IMR-90 (cell line): ENCODE measurements around the gene PNMA8B. TPM values are rescaled to one million over a fixed set of nuclear protein-coding genes. Genes with fewer than 3 reads are reported as not detected.

Experiments
- ATAC-seq: fragments of 200-7000 bp; cut with Tn5 transposase; 2 replicates; pipeline ENCODE4 v1.9.1; 2020; ENCODE audit warnings: low read depth, mild to moderate bottlenecking, moderate library complexity
- BruUV-seq: library from RNA; stranded (reverse); fragments of 400-500 nt; replicated peaks from 2 replicates; lab custom pipeline; 2021; lab: Mats Ljungman, UMichigan
- CTCF ChIA-PET: fragments of 300-600 bp; formaldehyde crosslinking; extraction: SDS; loops from one replicate; lab custom pipeline; 2021; ENCODE audit warnings: antibody characterized with exemption; lab: Yijun Ruan, JAX
- POLR2A ChIA-PET: fragments of 300-600 bp; sonication (Branson Sonifier 250); formaldehyde crosslinking; loops from one replicate; lab custom pipeline; 2022; ENCODE audit warnings: antibody characterized with exemption; ENCODE audit not compliant: unreplicated experiment; lab: Charles Lee
- DNase-seq: peaks from one replicate; pipeline ENCODE4 v3.0.0; 2013
- H2AFZ ChIP-seq: replicated peaks from 2 replicates; pipeline ENCODE3; 2013; ENCODE audit warnings: low read length, mild to moderate bottlenecking; ENCODE audit not compliant: poor library complexity
- H2AK5ac ChIP-seq: 2 replicates; pipeline ENCODE4 v1.6.1; 2013; ENCODE audit warnings: low read depth, low read length, inconsistent platforms
- H2AK9ac ChIP-seq: replicated peaks from 2 replicates; pipeline ENCODE3; 2013; ENCODE audit warnings: mild to moderate bottlenecking, low read depth, low read length, moderate library complexity; ENCODE audit not compliant: poor library complexity
- H2BK120ac ChIP-seq: 2 replicates; pipeline ENCODE4 v1.6.1; 2013; ENCODE audit warnings: low read depth, low read length, inconsistent platforms
- H2BK15ac ChIP-seq: 3 replicates; pipeline ENCODE4 v1.6.1; 2013; ENCODE audit warnings: low read depth, low read length, inconsistent platforms
- H2BK20ac ChIP-seq: 2 replicates; pipeline ENCODE4 v1.6.1; 2013; ENCODE audit warnings: low read depth, mild to moderate bottlenecking, inconsistent platforms, low read length, moderate library complexity
- H2BK5ac ChIP-seq: 2 replicates; pipeline ENCODE4 v1.6.1; 2013; ENCODE audit warnings: mild to moderate bottlenecking, low read depth, low read length, inconsistent platforms; ENCODE audit not compliant: poor library complexity, severe bottlenecking
- H3K14ac ChIP-seq: replicated peaks from 2 replicates; pipeline ENCODE4 v1.6.1; 2013; ENCODE audit warnings: low read depth, low read length, inconsistent platforms
- H3K18ac ChIP-seq: 2 replicates; pipeline ENCODE4 v1.6.1; 2013; ENCODE audit warnings: low read depth, low read length, control low read depth
- H3K23ac ChIP-seq: 2 replicates; pipeline ENCODE4 v1.6.1; 2013; ENCODE audit warnings: low read depth, low read length, inconsistent platforms
- H3K27ac ChIP-seq: 2 replicates; pipeline ENCODE4 v1.5.1; 2013; ENCODE audit warnings: mild to moderate bottlenecking, control low read depth, low read length; ENCODE audit not compliant: insufficient read depth
- H3K27me3 ChIP-seq: 2 replicates; pipeline ENCODE4 v1.6.1; 2013; ENCODE audit warnings: low read length; ENCODE audit not compliant: control insufficient read depth, insufficient read depth
- H3K36me3 ChIP-seq: 2 replicates; pipeline ENCODE4 v1.6.1; 2013; ENCODE audit warnings: low read length, mixed read lengths; ENCODE audit not compliant: control insufficient read depth, insufficient read depth
- H3K4ac ChIP-seq: 2 replicates; pipeline ENCODE4 v1.6.1; 2013; ENCODE audit warnings: low read depth, low read length, inconsistent platforms
- H3K4me1 ChIP-seq: 2 replicates; pipeline ENCODE4 v1.6.1; 2013; ENCODE audit warnings: low read length, mixed read lengths; ENCODE audit not compliant: control insufficient read depth, insufficient read depth
- H3K4me2 ChIP-seq: 2 replicates; pipeline ENCODE4 v1.6.1; 2013; ENCODE audit warnings: low read depth, mild to moderate bottlenecking, control low read depth, low read length, moderate library complexity
- H3K4me3 ChIP-seq: 2 replicates; pipeline ENCODE4 v1.5.1; 2013; ENCODE audit warnings: low read depth, mild to moderate bottlenecking, control low read depth, low read length, moderate library complexity; ENCODE audit not compliant: insufficient read depth
- H3K56ac ChIP-seq: 2 replicates; pipeline ENCODE4 v1.6.1; 2013; ENCODE audit warnings: low read length, inconsistent platforms; ENCODE audit not compliant: insufficient read depth; ENCODE audit errors: extremely low read depth
- H3K79me1 ChIP-seq, 2 experiments: 2 replicates each; pipeline ENCODE4 v1.6.1; 2013; ENCODE audit warnings: low read length in 2 of 2, inconsistent platforms in 1 of 2, low read depth in 1 of 2
- H3K9ac ChIP-seq: 2 replicates; pipeline ENCODE4 v1.6.1; 2013; ENCODE audit warnings: low read depth, low read length, control low read depth
- H3K9me1 ChIP-seq: 2 replicates; pipeline ENCODE4 v1.6.1; 2013; ENCODE audit warnings: low read length, inconsistent platforms; ENCODE audit not compliant: insufficient read depth
- H3K9me3 ChIP-seq: 2 replicates; pipeline ENCODE4 v1.6.1; 2013; ENCODE audit warnings: low read length; ENCODE audit not compliant: control insufficient read depth, insufficient read depth
- H4K20me1 ChIP-seq: 2 replicates; pipeline ENCODE4 v1.6.1; 2013; ENCODE audit warnings: low read length, inconsistent platforms; ENCODE audit not compliant: insufficient read depth
- H4K5ac ChIP-seq: 2 replicates; pipeline ENCODE4 v1.6.1; 2013; ENCODE audit warnings: mild to moderate bottlenecking, low read depth, low read length, control low read depth
- H4K8ac ChIP-seq, 2 experiments: 2 replicates each; pipeline ENCODE4 v1.6.1; 2013; ENCODE audit warnings: low read depth in 2 of 2, low read length in 2 of 2, control low read depth in 1 of 2, inconsistent platforms in 1 of 2
- H4K91ac ChIP-seq: 2 replicates; pipeline ENCODE4 v1.6.1; 2013; ENCODE audit warnings: low read depth, low read length, inconsistent platforms; ENCODE audit not compliant: insufficient read depth
- BHLHE40 ChIP-seq: fragments of 150-350 bp; IDR thresholded peaks from 2 replicates; pipeline ENCODE4 v1.6.1; 2016; ENCODE audit warnings: mild to moderate bottlenecking, low read depth, low read length
- CEBPB ChIP-seq: IDR thresholded peaks from 2 replicates; pipeline ENCODE4 v1.6.1; 2012; ENCODE audit warnings: low read depth, low read length, improper control_type of control experiment
- CHD1 ChIP-seq: IDR thresholded peaks from 2 replicates; pipeline ENCODE4 v1.6.1; 2012; ENCODE audit warnings: low read depth, low read length, improper control_type of control experiment
- FOS ChIP-seq: fragments of 150-350 bp; IDR thresholded peaks from 2 replicates; pipeline ENCODE4 v1.6.1; 2016; ENCODE audit warnings: low read depth, low read length
- MAFK ChIP-seq: IDR thresholded peaks from 2 replicates; pipeline ENCODE4 v1.6.1; 2012; ENCODE audit warnings: low read depth, low read length, improper control_type of control experiment
- MAZ ChIP-seq: IDR thresholded peaks from 2 replicates; pipeline ENCODE4 v1.6.1; 2012; ENCODE audit warnings: low read depth, mild to moderate bottlenecking, low read length, improper control_type of control experiment, moderate library complexity, borderline replicate concordance
- MXI1 ChIP-seq: IDR thresholded peaks from 2 replicates; pipeline ENCODE4 v1.6.1; 2012; ENCODE audit warnings: low read depth, mild to moderate bottlenecking, low read length, moderate library complexity, borderline replicate concordance
- NFE2L2 ChIP-seq: fragments of 150-350 bp; IDR thresholded peaks from 2 replicates; pipeline ENCODE4 v1.6.1; 2016; ENCODE audit warnings: low read depth, mild to moderate bottlenecking, low read length
- POLR2A ChIP-seq: IDR thresholded peaks from 2 replicates; pipeline ENCODE4 v1.6.1; 2012; ENCODE audit warnings: mild to moderate bottlenecking, low read depth, low read length
- RAD21 ChIP-seq: IDR thresholded peaks from 2 replicates; pipeline ENCODE4 v1.6.1; 2012; ENCODE audit warnings: low read length, improper control_type of control experiment
- RCOR1 ChIP-seq: IDR thresholded peaks from 2 replicates; pipeline ENCODE4 v1.6.1; 2012; ENCODE audit warnings: mild to moderate bottlenecking, low read length, improper control_type of control experiment; ENCODE audit not compliant: insufficient replicate concordance
- RFX5 ChIP-seq: IDR thresholded peaks from 2 replicates; pipeline ENCODE4 v1.8.0; 2012; ENCODE audit warnings: low read depth, mild to moderate bottlenecking, low read length, moderate library complexity
- SMC3 ChIP-seq: fragments of 150-350 bp; IDR thresholded peaks from 2 replicates; pipeline ENCODE4 v1.6.1; 2016; ENCODE audit warnings: low read depth, mild to moderate bottlenecking, antibody characterized with exemption, low read length, moderate library complexity
- WGBS, 2 experiments: methylation state at CpG; one replicate each; pipeline versions ENCODE4 v1.1.5 to v1.1.7; 2013; ENCODE audit warnings: missing lambda C conversion rate in 2 of 2; ENCODE audit not compliant: insufficient read length in 1 of 2; ENCODE audit errors: extremely low coverage in 2 of 2; 5-methylcytosine and 5-hydroxymethylcytosine counted together
- dilution Hi-C: fragments of 300-500 bp; cut with HindIII; formaldehyde crosslinking; loops from one replicate; pipeline ENCODE4 v1.14.3; 2018; ENCODE audit warnings: low sequenced_read_pairs; ENCODE audit not compliant: unreplicated experiment
- in situ Hi-C: fragments of 300-500 bp; cut with MboI; formaldehyde crosslinking; loops from 3 replicates; pipeline ENCODE4 v1.14.3; 2019; ENCODE audit warnings: low sequenced_read_pairs, inconsistent platforms, mixed read lengths
- intact Hi-C: fragments of 100-400 bp; cut with micrococcal nuclease; formaldehyde crosslinking; loops from 2 replicates; pipeline ENCODE4 v1.10.0; 2022
- polyA plus RNA-seq, 3 experiments: library from polyadenylated mRNA; depleted of rRNA; stranded (reverse); fragments of >200 nt; gene quantifications; 2 replicates each; pipeline ENCODE4 v1.2.3, GENCODE V29; 2012; ENCODE audit warnings: low replicate concordance in 1 of 3
- total RNA-seq: library from RNA; depleted of rRNA; stranded (reverse); fragments of >200 nt; gene quantifications from 2 replicates; pipeline ENCODE4 v1.2.3, GENCODE V29; 2012
- TF ChIP-seq, protein P1 (sequence below): conservative IDR thresholded peaks from 2 replicates; pipeline ENCODE4 v1.5.1; 2012; ENCODE audit warnings: mild to moderate bottlenecking, low read depth, low read length, improper control_type of control experiment
- TF ChIP-seq, protein P2 (sequence below): fragments of 150-350 bp; IDR thresholded peaks from 2 replicates; pipeline ENCODE4 v1.6.1; 2016; ENCODE audit warnings: low read depth, mild to moderate bottlenecking, low read length, moderate library complexity, borderline replicate concordance
- TF ChIP-seq, protein P3 (sequence below): fragments of 150-350 bp; IDR thresholded peaks from 2 replicates; pipeline ENCODE4 v1.6.1; 2017; ENCODE audit warnings: mild to moderate bottlenecking, antibody characterized with exemption, low read length, low read depth

Gene PNMA8B
- total and polyA plus RNA-seq, 2 of the 4 experiments (the other 2 are of a cell fraction) = 0.12 to 0.18 TPM

DNA sequence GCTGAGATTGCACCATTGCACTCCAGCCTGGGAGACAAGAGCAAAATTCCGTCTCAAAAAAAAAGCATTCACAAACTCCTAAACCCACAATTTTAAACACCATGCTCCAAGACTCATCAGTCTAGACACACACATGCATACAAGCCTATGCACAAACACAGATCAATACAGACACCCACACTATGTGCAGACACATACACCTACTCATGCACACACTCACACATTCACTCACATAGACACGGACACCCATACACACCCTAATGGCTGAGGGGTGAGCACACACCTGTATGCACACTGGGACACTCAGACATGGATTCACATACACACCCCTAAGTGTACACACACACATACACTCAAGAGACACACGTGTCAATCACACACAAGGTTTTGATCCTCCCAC is 9.3 kb downstream of the PNMA8B start:
- Histone ChIP-seq H2BK120ac (no peak overlapping the region), H3K27me3 (peaks cover 15% of the 10 kb centered on the region), H3K18ac (no peak overlapping the region), H4K5ac (no peak overlapping the region), H2BK20ac (no peak overlapping the region), H3K4me3 (no peak overlapping the region), H3K4me2 (no peak overlapping the region), H3K27ac (no peak overlapping the region), H3K79me1 (no peaks in the 10 kb centered on the region), H3K9ac (no peak overlapping the region), H3K4me1 (peaks cover 2% of the 10 kb centered on the region), H4K8ac (no peak overlapping the region), H3K9me3 (no peaks in the 10 kb centered on the region), H3K4ac (no peak overlapping the region), H4K20me1 (no peaks in the 10 kb centered on the region; the same call in 1 of the 2 replicates), H3K9me1 (no peaks in the 10 kb centered on the region), H3K36me3 (no peaks in the 10 kb centered on the region), H3K23ac (no peak overlapping the region), H2BK15ac (no peak overlapping the region), H3K56ac (no peak overlapping the region), H2AK5ac (peak overlapping the region; percentile 26; the same call in 1 of the 2 replicates), H3K14ac (no peak overlapping the region), H2AFZ (peak overlapping the region; percentile 51), H2AK9ac (no peak overlapping the region), H2BK5ac (no peak overlapping the region), H4K91ac (no peak overlapping the region)
- ChIA-PET POLR2A (no interaction called here), CTCF (no interaction called here)
- ATAC-seq (no peak), DNase-seq (no peak)
- in situ Hi-C loops (loop anchor here (5.0 to 10.0 kb wide), 2 partner anchors 84 to 202 kb away; no protein-coding TSS in a partner anchor), intact Hi-C loops (no loop called here), dilution Hi-C loops (no loop called here)
- WGBS, 2 experiments = 86% methylated on average over 1 of the region's 3 CpGs; no CpG with 5 or more reads in 1 of the 2 experiments
- TF ChIP-seq FOS (no peak), BHLHE40 (no peak), MAZ (no peak), RFX5 (no peak), MXI1 (no peak), NFE2L2 (no peak), SMC3 (no peak), CEBPB (no peak), MAFK (no peak), RAD21 (no peak), POLR2A (no peak), CHD1 (no peak), RCOR1 (no peak)
- TF ChIP-seq, protein P1, sequence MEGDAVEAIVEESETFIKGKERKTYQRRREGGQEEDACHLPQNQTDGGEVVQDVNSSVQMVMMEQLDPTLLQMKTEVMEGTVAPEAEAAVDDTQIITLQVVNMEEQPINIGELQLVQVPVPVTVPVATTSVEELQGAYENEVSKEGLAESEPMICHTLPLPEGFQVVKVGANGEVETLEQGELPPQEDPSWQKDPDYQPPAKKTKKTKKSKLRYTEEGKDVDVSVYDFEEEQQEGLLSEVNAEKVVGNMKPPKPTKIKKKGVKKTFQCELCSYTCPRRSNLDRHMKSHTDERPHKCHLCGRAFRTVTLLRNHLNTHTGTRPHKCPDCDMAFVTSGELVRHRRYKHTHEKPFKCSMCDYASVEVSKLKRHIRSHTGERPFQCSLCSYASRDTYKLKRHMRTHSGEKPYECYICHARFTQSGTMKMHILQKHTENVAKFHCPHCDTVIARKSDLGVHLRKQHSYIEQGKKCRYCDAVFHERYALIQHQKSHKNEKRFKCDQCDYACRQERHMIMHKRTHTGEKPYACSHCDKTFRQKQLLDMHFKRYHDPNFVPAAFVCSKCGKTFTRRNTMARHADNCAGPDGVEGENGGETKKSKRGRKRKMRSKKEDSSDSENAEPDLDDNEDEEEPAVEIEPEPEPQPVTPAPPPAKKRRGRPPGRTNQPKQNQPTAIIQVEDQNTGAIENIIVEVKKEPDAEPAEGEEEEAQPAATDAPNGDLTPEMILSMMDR = no peak
- TF ChIP-seq, protein P2, sequence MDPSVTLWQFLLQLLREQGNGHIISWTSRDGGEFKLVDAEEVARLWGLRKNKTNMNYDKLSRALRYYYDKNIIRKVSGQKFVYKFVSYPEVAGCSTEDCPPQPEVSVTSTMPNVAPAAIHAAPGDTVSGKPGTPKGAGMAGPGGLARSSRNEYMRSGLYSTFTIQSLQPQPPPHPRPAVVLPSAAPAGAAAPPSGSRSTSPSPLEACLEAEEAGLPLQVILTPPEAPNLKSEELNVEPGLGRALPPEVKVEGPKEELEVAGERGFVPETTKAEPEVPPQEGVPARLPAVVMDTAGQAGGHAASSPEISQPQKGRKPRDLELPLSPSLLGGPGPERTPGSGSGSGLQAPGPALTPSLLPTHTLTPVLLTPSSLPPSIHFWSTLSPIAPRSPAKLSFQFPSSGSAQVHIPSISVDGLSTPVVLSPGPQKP = no peak
- TF ChIP-seq, protein P3, sequence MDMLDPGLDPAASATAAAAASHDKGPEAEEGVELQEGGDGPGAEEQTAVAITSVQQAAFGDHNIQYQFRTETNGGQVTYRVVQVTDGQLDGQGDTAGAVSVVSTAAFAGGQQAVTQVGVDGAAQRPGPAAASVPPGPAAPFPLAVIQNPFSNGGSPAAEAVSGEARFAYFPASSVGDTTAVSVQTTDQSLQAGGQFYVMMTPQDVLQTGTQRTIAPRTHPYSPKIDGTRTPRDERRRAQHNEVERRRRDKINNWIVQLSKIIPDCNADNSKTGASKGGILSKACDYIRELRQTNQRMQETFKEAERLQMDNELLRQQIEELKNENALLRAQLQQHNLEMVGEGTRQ = no peak
- no TSS peak for BruUV-seq
